ENCODE data around the gene UGCG. TPM values are rescaled to one million over a fixed set of nuclear protein-coding genes. Genes with fewer than 3 reads are reported as not detected.

Gene UGCG
- total and polyA plus RNA-seq, 9 donors: 19.6 to 33.3 (median 25.8) TPM

- H3K4me3 ChIP-seq (ENCODE audit: low read length): no peak overlapping the region
- DNase-seq: peak; percentile 89
- 67% methylated on average over 3 of the region's 6 CpGs for WGBS (ENCODE audit: insufficient coverage)
- no peaks in the 10 kb centered on the region for H3K27me3 ChIP-seq (ENCODE audit: control insufficient read depth, insufficient read depth, low read length)
- peaks cover 11% of the 10 kb centered on the region for H3K4me1 ChIP-seq (ENCODE audit: control insufficient read depth, insufficient read depth, low read length)
- H3K27ac ChIP-seq (ENCODE audit: low read length): peak overlapping the region; percentile 82
- H3K36me3 ChIP-seq (ENCODE audit: control insufficient read depth, insufficient read depth, low read length): peaks cover 20% of the 10 kb centered on the region
- H3K9me3 ChIP-seq (replicated peaks; ENCODE audit: control insufficient read depth, low read depth, low read length): no peaks in the 10 kb centered on the region
These were observed 29.8 kb downstream of the UGCG start for GRCh38 chr9:111926421-111926875.

GRCh38 chr9:111928359-111928720 lies 31.7 kb downstream of the UGCG start:
- peaks cover 30% of the 10 kb centered on the region for H3K36me3 ChIP-seq (ENCODE audit: control insufficient read depth, insufficient read depth, low read length)
- no peaks in the 10 kb centered on the region for H3K27me3 ChIP-seq (ENCODE audit: control insufficient read depth, insufficient read depth, low read length)
- no peak overlapping the region for H3K4me3 ChIP-seq (ENCODE audit: low read length)
- H3K27ac ChIP-seq (ENCODE audit: low read length): no peak overlapping the region
- H3K9me3 ChIP-seq (replicated peaks; ENCODE audit: control insufficient read depth, low read depth, low read length): no peaks in the 10 kb centered on the region
- no peak for DNase-seq
- H3K4me1 ChIP-seq (ENCODE audit: control insufficient read depth, insufficient read depth, low read length): peaks cover 11% of the 10 kb centered on the region

GRCh38 chr9:111934747-111935146 lies 38.1 kb downstream of the UGCG start:
- Histone ChIP-seq H3K27me3 (ENCODE audit: control insufficient read depth, insufficient read depth, low read length) (no peaks in the 10 kb centered on the region), H3K4me1 (ENCODE audit: control insufficient read depth, insufficient read depth, low read length) (peaks cover 3% of the 10 kb centered on the region), H3K36me3 (ENCODE audit: control insufficient read depth, insufficient read depth, low read length) (peaks cover 29% of the 10 kb centered on the region), H3K4me3 (ENCODE audit: low read length) (no peak overlapping the region), H3K27ac (ENCODE audit: low read length) (no peak overlapping the region), H3K9me3 (replicated peaks; ENCODE audit: control insufficient read depth, low read depth, low read length) (no peaks in the 10 kb centered on the region)
- no peak for DNase-seq
- WGBS (ENCODE audit: insufficient coverage): 100% methylated on average over 2 of the region's 2 CpGs

GRCh38 chr9:111936391-111936790 lies 39.8 kb downstream of the UGCG start:
- Histone ChIP-seq H3K27ac (ENCODE audit: low read length) (no peak overlapping the region), H3K27me3 (ENCODE audit: control insufficient read depth, insufficient read depth, low read length) (no peaks in the 10 kb centered on the region), H3K36me3 (ENCODE audit: control insufficient read depth, insufficient read depth, low read length) (peaks cover 20% of the 10 kb centered on the region), H3K9me3 (replicated peaks; ENCODE audit: control insufficient read depth, low read depth, low read length) (no peaks in the 10 kb centered on the region), H3K4me3 (ENCODE audit: low read length) (no peak overlapping the region), H3K4me1 (ENCODE audit: control insufficient read depth, insufficient read depth, low read length) (peaks cover 3% of the 10 kb centered on the region)
- DNase-seq: no peak
- WGBS (ENCODE audit: insufficient coverage): no CpG with 5 or more reads among the region's 2 CpGs

GRCh38 chr9:111937301-111937700 lies 40.7 kb downstream of the UGCG start:
- no peak overlapping the region for H3K4me3 ChIP-seq (ENCODE audit: low read length)

GRCh38 chr9:111937781-111938426 lies 41.3 kb downstream of the UGCG start:
- H3K9me3 ChIP-seq (replicated peaks; ENCODE audit: control insufficient read depth, low read depth, low read length): no peaks in the 10 kb centered on the region
- 58% methylated on average over 4 of the region's 12 CpGs for WGBS (ENCODE audit: insufficient coverage)
- no peak overlapping the region for H3K4me3 ChIP-seq (ENCODE audit: low read length)
- peaks cover 3% of the 10 kb centered on the region for H3K4me1 ChIP-seq (ENCODE audit: control insufficient read depth, insufficient read depth, low read length)
- DNase-seq: peak; percentile 29
- H3K36me3 ChIP-seq (ENCODE audit: control insufficient read depth, insufficient read depth, low read length): peaks cover 9% of the 10 kb centered on the region
- no peak overlapping the region for H3K27ac ChIP-seq (ENCODE audit: low read length)
- H3K27me3 ChIP-seq (ENCODE audit: control insufficient read depth, insufficient read depth, low read length): no peaks in the 10 kb centered on the region

More at GRCh38 chr9:111937301-111937700, 40.7 kb downstream of the UGCG start:
- Histone ChIP-seq H3K27me3 (ENCODE audit: control insufficient read depth, insufficient read depth, low read length) (no peaks in the 10 kb centered on the region), H3K4me1 (ENCODE audit: control insufficient read depth, insufficient read depth, low read length) (peaks cover 3% of the 10 kb centered on the region), H3K36me3 (ENCODE audit: control insufficient read depth, insufficient read depth, low read length) (peaks cover 12% of the 10 kb centered on the region), H3K9me3 (replicated peaks; ENCODE audit: control insufficient read depth, low read depth, low read length) (no peaks in the 10 kb centered on the region), H3K27ac (ENCODE audit: low read length) (no peak overlapping the region)
- no peak for DNase-seq
- WGBS (ENCODE audit: insufficient coverage): no CpG with 5 or more reads among the region's 2 CpGs

GRCh38 chr9:111938427-111938800 lies 41.8 kb downstream of the UGCG start:
- no peak for DNase-seq

GRCh38 chr9:111939322-111939721 lies 42.7 kb downstream of the UGCG start:
- Histone ChIP-seq H3K4me1 (ENCODE audit: control insufficient read depth, insufficient read depth, low read length) (peaks cover 3% of the 10 kb centered on the region), H3K27ac (ENCODE audit: low read length) (no peak overlapping the region), H3K4me3 (ENCODE audit: low read length) (no peak overlapping the region), H3K36me3 (ENCODE audit: control insufficient read depth, insufficient read depth, low read length) (peaks cover 9% of the 10 kb centered on the region), H3K27me3 (ENCODE audit: control insufficient read depth, insufficient read depth, low read length) (no peaks in the 10 kb centered on the region), H3K9me3 (replicated peaks; ENCODE audit: control insufficient read depth, low read depth, low read length) (no peaks in the 10 kb centered on the region)
- WGBS (ENCODE audit: insufficient coverage): 100% methylated on average over 1 of the region's 2 CpGs
- no peak for DNase-seq

More at GRCh38 chr9:111938427-111938800, 41.8 kb downstream of the UGCG start:
- WGBS (ENCODE audit: insufficient coverage): 90% methylated on average over 4 of the region's 4 CpGs
- Histone ChIP-seq H3K4me3 (ENCODE audit: low read length) (no peak overlapping the region), H3K4me1 (ENCODE audit: control insufficient read depth, insufficient read depth, low read length) (peaks cover 3% of the 10 kb centered on the region), H3K27me3 (ENCODE audit: control insufficient read depth, insufficient read depth, low read length) (no peaks in the 10 kb centered on the region), H3K27ac (ENCODE audit: low read length) (no peak overlapping the region), H3K36me3 (ENCODE audit: control insufficient read depth, insufficient read depth, low read length) (peaks cover 9% of the 10 kb centered on the region), H3K9me3 (replicated peaks; ENCODE audit: control insufficient read depth, low read depth, low read length) (no peaks in the 10 kb centered on the region)

GRCh38 chr9:111940697-111941096 lies 44.1 kb downstream of the UGCG start:
- no peak for DNase-seq
- Histone ChIP-seq H3K27me3 (ENCODE audit: control insufficient read depth, insufficient read depth, low read length) (no peaks in the 10 kb centered on the region), H3K9me3 (replicated peaks; ENCODE audit: control insufficient read depth, low read depth, low read length) (no peaks in the 10 kb centered on the region), H3K4me1 (ENCODE audit: control insufficient read depth, insufficient read depth, low read length) (peaks cover 9% of the 10 kb centered on the region), H3K27ac (ENCODE audit: low read length) (no peak overlapping the region), H3K4me3 (ENCODE audit: low read length) (no peak overlapping the region), H3K36me3 (ENCODE audit: control insufficient read depth, insufficient read depth, low read length) (peaks cover 3% of the 10 kb centered on the region)
- WGBS (ENCODE audit: insufficient coverage): 84% methylated on average over 2 of the region's 3 CpGs

- Histone ChIP-seq H3K4me3 (ENCODE audit: low read length) (no peak overlapping the region), H3K9me3 (replicated peaks; ENCODE audit: control insufficient read depth, low read depth, low read length) (no peaks in the 10 kb centered on the region), H3K27me3 (ENCODE audit: control insufficient read depth, insufficient read depth, low read length) (no peaks in the 10 kb centered on the region), H3K4me1 (ENCODE audit: control insufficient read depth, insufficient read depth, low read length) (peaks cover 6% of the 10 kb centered on the region), H3K27ac (ENCODE audit: low read length) (no peak overlapping the region), H3K36me3 (ENCODE audit: control insufficient read depth, insufficient read depth, low read length) (no peaks in the 10 kb centered on the region)
- DNase-seq: no peak
- 70% methylated on average over 2 of the region's 4 CpGs for WGBS (ENCODE audit: insufficient coverage)
These were observed 46.6 kb downstream of the UGCG start for GRCh38 chr9:111943200-111943599.

GRCh38 chr9:111943746-111944145 lies 47.1 kb downstream of the UGCG start:
- Histone ChIP-seq H3K27ac (ENCODE audit: low read length) (no peak overlapping the region), H3K4me3 (ENCODE audit: low read length) (no peak overlapping the region), H3K36me3 (ENCODE audit: control insufficient read depth, insufficient read depth, low read length) (no peaks in the 10 kb centered on the region), H3K4me1 (ENCODE audit: control insufficient read depth, insufficient read depth, low read length) (peaks cover 6% of the 10 kb centered on the region), H3K27me3 (ENCODE audit: control insufficient read depth, insufficient read depth, low read length) (no peaks in the 10 kb centered on the region), H3K9me3 (replicated peaks; ENCODE audit: control insufficient read depth, low read depth, low read length) (no peaks in the 10 kb centered on the region)
- WGBS (ENCODE audit: insufficient coverage): no CpG with 5 or more reads among the region's 3 CpGs
- no peak for DNase-seq

Data from muscle of leg (tissue), 11 donors.